ENCODE results near the gene MARCHF3.

The MARCHF3 gene

DNA sequence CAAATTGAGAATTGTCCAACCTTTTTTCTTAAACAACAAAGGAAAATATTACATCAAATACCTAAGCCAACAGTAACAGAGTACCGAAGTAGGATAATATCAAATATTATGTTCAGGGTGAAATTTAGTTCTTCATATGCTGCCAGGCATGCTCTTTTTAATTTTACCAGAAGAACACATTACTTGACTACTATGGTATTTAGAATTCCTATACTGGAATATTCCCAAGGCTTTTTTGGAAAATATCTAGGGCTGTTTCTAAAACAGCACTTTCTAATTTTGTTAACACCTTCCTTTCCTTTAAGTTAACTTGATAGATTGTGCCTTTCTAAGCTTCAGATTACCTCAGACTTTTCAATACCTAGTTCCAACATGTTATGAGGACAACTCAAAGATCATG, 48.7 kb downstream of the MARCHF3 start:
- DNase-seq = no peak

- DNase-seq = no peak
These were observed 49.1 kb downstream of the MARCHF3 start for GRCh38 chr5:126981222-126981621.

- no peak for DNase-seq
These were observed 52.1 kb downstream of the MARCHF3 start for GRCh38 chr5:126978258-126978657.

DNA sequence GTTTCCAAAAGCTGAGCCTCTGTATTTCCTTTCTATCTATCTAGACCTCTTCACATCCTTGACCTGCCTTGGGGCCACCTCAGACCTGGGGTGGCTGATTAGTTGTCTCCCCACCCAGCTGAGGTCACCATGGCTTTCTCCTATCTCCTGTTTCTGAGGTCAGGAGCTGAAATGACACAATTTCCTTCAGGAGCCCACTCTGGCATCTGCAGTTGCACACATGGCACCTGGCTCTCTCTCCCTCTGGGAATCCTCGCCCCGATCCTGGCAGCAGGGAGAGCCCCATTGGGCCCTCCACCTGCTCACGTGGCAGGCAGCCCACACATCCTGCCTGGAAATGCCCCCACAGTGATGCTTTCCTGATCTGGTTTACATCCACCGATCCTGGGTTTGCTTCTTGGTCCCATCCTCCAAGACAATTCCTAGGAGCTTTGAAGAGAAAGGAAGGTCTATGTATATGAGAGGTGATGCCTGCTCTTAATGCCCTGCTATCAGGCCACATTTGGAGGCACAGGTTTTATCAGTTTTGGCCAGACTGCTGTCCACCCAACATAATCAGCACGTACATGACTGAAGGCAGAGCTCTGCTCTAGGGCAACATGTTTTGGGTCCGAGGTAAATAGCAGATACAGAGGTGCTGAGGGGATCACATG, 53.7 kb downstream of the MARCHF3 start:
- no peak for DNase-seq

DNA sequence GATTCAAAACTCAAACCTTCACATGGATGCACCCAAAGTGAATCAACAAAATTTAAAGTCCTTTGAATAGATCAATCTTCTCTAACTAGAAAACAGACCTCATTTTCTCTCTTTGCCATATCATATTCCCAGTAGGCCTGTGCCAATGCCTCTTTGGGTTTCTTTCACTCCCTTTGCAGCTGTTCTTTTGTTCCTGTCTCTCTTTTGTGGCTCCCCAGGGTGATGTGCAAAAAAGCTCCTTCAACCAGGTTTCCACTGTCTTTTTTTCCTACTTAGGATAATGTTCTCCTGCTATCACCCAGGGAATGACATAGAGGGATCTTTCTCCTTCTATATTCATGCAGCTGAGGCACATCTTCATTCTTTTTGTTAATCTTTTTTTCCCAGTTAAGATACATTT, 54.6 kb downstream of the MARCHF3 start:
- DNase-seq = no peak

DNA sequence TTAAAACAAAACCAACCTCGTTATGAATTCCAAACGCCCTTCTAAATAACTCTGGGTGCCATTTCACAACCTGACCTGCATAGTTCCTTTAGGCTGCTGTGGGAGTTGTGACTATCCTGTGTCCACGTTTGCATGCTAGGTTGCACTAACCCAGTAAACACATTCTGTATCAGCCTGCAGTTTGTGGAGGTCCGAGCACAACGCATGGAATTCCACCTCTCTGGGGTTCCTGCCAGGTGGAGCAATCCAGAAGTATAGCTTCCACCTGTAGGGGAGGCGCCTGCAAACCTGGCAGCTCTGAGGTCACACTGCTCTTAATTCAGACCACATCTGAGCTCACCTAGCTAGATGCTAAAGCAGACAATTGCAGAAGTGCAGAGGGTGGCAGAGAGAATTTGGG, 57.2 kb downstream of the MARCHF3 start:
- no peak for DNase-seq

DNA sequence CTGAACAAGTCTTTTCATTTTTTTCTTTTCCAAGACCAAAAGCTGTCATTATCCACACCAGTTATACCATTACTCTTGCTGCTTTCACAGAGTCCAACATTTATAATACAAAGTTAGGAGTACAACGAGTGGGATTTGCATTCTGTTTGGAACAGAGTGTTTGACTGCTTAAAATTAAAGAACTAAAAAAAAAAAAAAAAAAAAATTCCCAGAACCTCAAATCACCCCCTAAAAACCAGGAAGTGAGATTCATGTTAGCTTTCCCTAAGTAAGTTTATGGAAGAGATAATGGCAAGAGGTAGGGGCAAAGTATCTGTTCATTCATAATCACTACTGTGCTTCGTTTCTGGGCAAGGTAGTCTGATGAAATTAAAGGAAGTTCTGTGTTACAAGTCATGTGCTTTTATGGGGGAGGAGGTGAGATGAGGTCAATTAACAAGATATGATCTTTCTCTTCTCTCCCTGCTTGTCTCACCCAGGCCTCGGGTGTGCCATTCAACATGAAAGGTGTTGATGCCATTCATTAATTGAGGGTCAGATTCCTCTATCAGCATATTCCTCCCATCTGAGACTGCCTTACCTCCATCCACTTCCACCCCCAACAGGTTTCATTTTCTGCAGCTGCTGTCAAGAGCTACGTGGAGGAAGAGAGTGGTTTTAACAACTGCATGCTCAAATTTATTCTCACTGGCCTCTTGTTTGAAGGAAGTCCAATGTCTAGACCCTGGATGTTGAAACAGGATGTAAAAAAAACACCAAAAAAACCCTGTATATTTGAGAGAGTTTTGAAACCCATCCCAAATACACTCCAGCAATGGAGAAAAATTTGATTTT, 58.1 kb downstream of the MARCHF3 start:
- DNase-seq = no peak

DNA sequence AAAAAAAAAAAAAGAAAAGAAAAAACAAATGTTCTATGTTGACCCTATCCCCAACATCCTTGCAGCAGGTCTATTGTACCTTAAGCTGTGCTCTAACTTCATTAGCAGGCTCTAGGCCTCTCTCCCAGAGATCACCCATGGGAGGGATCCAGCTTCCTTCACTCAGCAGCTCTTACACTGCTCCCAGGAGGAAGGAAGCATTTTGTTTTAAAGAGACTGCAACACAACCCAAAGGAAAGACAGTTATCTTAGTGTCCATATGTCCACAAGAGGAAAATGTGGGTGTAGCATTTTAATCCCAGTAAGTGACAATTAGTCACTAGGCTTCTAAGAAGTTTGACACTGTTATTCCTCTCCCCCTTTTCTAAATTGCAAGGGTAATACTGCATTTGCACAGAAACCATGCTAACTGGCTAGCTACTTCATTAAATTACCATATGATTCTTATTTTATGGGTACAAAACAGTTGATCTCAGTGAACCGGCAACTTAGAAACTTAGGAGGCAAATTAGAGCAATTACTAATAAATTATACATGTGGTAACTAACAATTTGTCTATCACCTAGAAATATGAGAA, 58.8 kb downstream of the MARCHF3 start:
- no peak for DNase-seq

- no peak for DNase-seq
These were observed 59.8 kb downstream of the MARCHF3 start for GRCh38 chr5:126970517-126971017.

- no peak for DNase-seq
These were observed 60.8 kb downstream of the MARCHF3 start for GRCh38 chr5:126969548-126969947.

GRCh38 chr5:126967808-126968466, 62.4 kb downstream of the MARCHF3 start:
- no peak for DNase-seq

DNA sequence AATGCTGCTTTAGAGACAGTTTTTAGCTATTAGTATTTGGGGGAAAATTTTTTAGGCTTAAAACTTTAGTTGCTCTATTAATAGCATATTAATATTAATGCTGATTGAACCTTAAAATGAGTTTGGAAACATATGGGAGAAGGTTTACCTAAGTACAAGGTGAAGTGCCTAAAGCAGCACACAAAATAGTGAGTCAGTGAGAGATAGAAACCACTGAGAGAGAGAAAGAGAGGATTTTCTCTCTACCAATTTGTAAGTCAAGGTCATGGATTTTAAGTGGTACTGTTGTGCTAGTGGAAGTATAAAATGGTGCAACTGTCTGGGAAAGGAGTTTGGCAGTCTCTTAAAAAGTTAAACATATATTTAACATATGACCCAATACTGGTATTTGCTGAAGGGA, 64.9 kb downstream of the MARCHF3 start:
- no peak for DNase-seq

- no peak for DNase-seq
These were observed 65.3 kb downstream of the MARCHF3 start for GRCh38 chr5:126965061-126965475.

DNA sequence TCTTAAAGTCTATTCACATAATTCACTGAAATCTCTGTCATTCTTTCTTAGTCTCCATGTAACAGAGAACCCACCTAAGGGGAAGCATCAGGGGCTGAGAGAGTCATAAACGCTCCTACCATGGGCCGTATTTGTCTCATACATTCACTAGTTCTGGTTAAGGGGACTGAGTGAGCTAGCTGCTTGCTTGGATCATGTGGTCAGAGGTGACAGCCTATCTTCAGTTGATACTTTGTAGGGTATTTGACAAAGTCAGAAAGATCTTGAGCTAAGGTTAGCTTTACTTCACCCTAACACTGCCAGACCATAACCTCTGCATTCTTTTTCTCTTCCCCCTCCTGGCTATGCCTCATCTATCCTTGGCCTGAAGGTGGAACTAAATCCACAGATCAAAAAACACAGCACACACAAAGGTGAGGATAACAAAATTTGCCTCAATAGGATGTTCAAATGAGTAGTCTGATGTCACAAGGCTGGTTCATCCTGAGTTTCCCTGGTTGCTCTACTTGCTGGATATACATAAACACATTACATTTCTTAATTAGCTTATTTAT, 66.5 kb downstream of the MARCHF3 start:
- no peak for DNase-seq

GRCh38 chr5:126961702-126962101, 68.7 kb downstream of the MARCHF3 start:
- DNase-seq = no peak

GRCh38 chr5:126961128-126961527, 69.2 kb downstream of the MARCHF3 start:
- DNase-seq = no peak

DNA sequence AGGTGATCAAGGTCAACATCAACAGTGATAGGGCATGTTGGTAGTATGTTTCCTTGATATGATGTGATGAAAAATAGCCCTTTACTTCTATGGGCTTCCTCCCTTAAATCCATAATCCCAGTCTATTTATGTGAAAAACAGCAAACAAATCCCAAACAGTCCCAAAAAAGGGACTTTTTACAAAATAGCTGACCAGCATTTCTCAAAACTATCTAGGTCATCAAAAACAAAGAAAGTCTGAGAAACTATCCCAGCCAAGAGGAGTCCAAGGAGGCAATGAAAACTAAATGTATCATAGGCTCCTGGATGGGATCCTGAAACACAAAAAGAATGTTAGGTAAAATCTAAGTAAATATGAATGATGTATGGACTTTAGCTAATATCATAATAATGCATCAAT, 71.2 kb downstream of the MARCHF3 start:
- no peak for DNase-seq

- no peak for DNase-seq
These were observed 73.4 kb downstream of the MARCHF3 start for GRCh38 chr5:126956991-126957390.

DNA sequence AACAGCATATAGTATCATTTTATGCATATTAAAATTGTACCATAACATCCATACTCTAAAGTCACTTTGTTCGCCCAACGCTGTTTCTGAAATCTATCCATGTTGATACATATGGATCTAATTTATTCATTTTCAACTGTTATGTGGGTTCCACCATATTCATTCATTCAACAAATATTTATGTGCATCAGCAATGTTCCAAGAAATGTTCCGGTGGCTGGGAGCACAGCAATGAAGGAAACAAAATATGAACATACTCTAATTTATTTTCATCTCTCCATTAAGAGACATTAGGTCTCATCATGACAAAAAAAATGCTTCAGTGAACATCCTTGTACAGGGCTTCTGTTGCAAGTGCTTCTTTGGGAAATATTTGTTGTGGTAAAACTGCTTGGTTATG, 75.4 kb downstream of the MARCHF3 start:
- DNase-seq = no peak

DNA sequence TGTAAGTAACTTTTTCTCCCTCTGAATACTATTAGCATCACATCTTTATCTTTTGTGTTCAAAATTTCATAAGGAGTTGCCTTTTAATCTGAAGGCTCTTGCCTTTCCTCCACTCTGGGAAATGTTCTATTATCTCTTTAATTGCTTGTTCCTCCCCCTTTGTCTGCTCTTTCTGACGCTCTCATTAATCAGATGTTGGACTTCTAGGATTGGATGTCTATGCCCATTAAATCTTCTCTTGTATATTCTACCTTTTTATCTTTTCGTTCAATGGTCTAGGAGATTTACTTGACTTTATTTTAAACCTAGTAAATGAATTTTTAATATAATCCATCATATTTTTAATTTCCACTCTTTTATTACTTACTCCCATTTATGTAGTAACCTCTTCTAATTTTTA, 76.7 kb downstream of the MARCHF3 start:
- no peak for DNase-seq

DNA sequence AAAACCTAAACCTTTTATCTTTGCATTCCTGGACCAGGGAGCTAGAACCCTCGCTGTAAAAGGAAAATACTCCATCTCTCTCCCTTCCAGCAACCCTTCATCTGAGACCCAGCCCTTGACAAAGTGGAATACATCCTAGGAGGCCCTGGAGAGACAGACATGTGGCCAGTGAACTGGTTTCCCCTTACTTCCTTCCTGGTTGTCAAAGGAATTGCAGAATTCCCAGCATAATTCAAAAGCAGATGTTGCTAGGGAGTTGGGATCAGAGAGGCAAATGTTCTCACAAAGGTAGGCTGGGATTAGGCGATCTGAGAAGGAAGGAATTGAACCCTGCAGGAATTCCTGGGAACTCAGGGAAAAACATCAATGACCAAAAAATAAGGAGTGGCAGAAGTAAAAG, 80.9 kb downstream of the MARCHF3 start:
- DNase-seq = no peak

- DNase-seq = no peak
These were observed 81.9 kb downstream of the MARCHF3 start for GRCh38 chr5:126948453-126948852.

DNA sequence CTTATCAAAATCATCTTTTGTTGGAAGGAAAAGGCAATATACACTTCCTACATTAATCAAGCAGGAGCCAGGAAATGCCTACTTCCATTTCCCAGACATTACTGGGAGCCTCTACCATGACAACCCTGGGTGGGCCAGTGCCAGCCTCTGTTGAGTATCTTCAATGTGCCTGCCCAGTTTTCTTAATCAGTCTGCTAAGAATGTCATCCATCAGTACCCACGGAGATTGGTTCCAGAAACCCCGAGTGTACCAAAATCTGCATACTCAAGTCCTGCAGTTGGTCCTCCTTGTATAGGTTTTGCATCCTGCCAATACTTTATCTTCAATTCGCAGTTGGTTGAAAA, 82.4 kb downstream of the MARCHF3 start:
- DNase-seq = no peak
